Stimulated activated CD8-positive, alpha-beta memory T cell treated with anti-CD3 and anti-CD28 coated beads, Interleukin-7, amount 100 ng/mL, for 48 hours (primary cell): ENCODE results near the gene PSPN.

Experiments used
- DNase-seq, 2 donors: peaks; one replicate each; pipeline ENCODE4 v3.0.0-alpha.2; 2020; ENCODE audit warnings: low read depth in 1 of 2; ENCODE audit errors: extremely low read depth in 1 of 2

Gene PSPN

GRCh38 chr19:6375411-6376010 lies at the start of gene PSPN:
PSPN (minus strand) TSS chr19:6375933; CDS start chr19:6375849, 84 bp downstream.
- DNase-seq, result no peak

- peak; percentile 98 to 100 for DNase-seq
These were observed 49.4 kb upstream of the PSPN start for GRCh38 chr19:6424939-6425731.

- DNase-seq, result no peak
These were observed 48.6 kb upstream of the PSPN start, which contains the start of gene KHSRP for GRCh38 chr19:6424195-6424938. KHSRP (minus strand) TSS chr19:6424811; CDS start chr19:6424701, 110 bp downstream.

GRCh38 chr19:6423499-6424194 lies 47.9 kb upstream of the PSPN start:
- no peak for DNase-seq

GRCh38 chr19:6421075-6422014 lies 45.6 kb upstream of the PSPN start:
- no peak for DNase-seq

- no peak for DNase-seq
These were observed 42.8 kb upstream of the PSPN start for GRCh38 chr19:6418562-6418932.

- no peak for DNase-seq
These were observed 42.2 kb upstream of the PSPN start for GRCh38 chr19:6417713-6418561.

- DNase-seq, result no peak
These were observed 41.1 kb upstream of the PSPN start for GRCh38 chr19:6416658-6417405.

- DNase-seq, result no peak
These were observed 40.0 kb upstream of the PSPN start for GRCh38 chr19:6415591-6416190.

- DNase-seq, result no peak
These were observed 39.3 kb upstream of the PSPN start for GRCh38 chr19:6414793-6415590.

GRCh38 chr19:6413721-6414643 lies 38.2 kb upstream of the PSPN start:
- no peak for DNase-seq

GRCh38 chr19:6413291-6413690 lies 37.6 kb upstream of the PSPN start:
- no peak for DNase-seq

- no peak for DNase-seq
These were observed 36.8 kb upstream of the PSPN start for GRCh38 chr19:6412447-6413091.

- no peak for DNase-seq
These were observed 36.3 kb upstream of the PSPN start for GRCh38 chr19:6412061-6412446.

- DNase-seq, result no peak
These were observed 33.6 kb upstream of the PSPN start for GRCh38 chr19:6409346-6409745.

GRCh38 chr19:6406401-6406800 lies 30.7 kb upstream of the PSPN start:
- DNase-seq, result no peak
